Measurements from ENCODE around the gene TMEM100. TPM values are rescaled to one million over a fixed set of nuclear protein-coding genes. Genes with fewer than 3 reads are reported as not detected.

Gene TMEM100
- polyA plus RNA-seq, 1 donor from 2014 or later = not detected

DNA sequence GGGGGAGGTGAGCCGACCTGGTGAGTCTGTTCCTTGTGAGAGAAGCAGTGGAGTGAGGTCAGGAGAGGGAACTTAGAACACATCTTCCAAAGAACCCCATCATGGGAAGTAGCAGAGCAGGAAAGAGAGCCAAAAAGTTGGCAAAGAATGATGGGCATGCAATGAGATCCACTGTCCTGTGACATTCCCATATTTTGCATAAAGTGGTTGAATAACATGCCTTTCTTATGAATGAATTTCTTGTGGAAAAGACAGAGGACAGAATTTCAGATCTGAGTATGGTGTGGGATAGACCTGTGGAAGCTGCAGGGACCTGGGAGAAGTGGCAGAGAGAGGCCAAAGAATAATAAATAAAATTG, 41.3 kb downstream of the TMEM100 start:
- Histone ChIP-seq H3K27ac (ENCODE audit: low read length) (no peak overlapping the region), H3K9me3 (ENCODE audit: low read length) (no peaks in the 10 kb centered on the region), H2AFZ (ENCODE audit: low read depth, low read length) (no peak overlapping the region), H3K27me3 (ENCODE audit: insufficient read depth, low read depth, low read length) (no peaks in the 10 kb centered on the region), H3K36me3 (ENCODE audit: insufficient read depth, low read length) (no peaks in the 10 kb centered on the region), H3K4me2 (ENCODE audit: low read length) (no peak overlapping the region), H3F3A (ENCODE audit: insufficient read depth, low read length, poor library complexity, severe bottlenecking) (no peaks in the 10 kb centered on the region), H3K79me2 (replicated peaks; ENCODE audit: insufficient read depth, low read length) (no peaks in the 10 kb centered on the region), H3K4me3 (ENCODE audit: low read length) (no peak overlapping the region), H4K20me1 (ENCODE audit: insufficient read depth) (no peaks in the 10 kb centered on the region), H3K9ac (ENCODE audit: low read length) (no peak overlapping the region), H3K9me2 (ENCODE audit: insufficient read depth, low read length) (no peaks in the 10 kb centered on the region)
- TF ChIP-seq EZH2 (IDR thresholded peaks at IDR 0.05; ENCODE audit: borderline replicate concordance, insufficient read depth, low read length, poor library complexity, severe bottlenecking) = no peak
- TF ChIP-seq SMC3 (conservative IDR thresholded peaks at IDR 0.05; ENCODE audit: poor library complexity) = no peak
- TF ChIP-seq MXI1 (conservative IDR thresholded peaks at IDR 0.05; ENCODE audit: poor library complexity, severe bottlenecking) = no peak
- TF ChIP-seq, protein P1, sequence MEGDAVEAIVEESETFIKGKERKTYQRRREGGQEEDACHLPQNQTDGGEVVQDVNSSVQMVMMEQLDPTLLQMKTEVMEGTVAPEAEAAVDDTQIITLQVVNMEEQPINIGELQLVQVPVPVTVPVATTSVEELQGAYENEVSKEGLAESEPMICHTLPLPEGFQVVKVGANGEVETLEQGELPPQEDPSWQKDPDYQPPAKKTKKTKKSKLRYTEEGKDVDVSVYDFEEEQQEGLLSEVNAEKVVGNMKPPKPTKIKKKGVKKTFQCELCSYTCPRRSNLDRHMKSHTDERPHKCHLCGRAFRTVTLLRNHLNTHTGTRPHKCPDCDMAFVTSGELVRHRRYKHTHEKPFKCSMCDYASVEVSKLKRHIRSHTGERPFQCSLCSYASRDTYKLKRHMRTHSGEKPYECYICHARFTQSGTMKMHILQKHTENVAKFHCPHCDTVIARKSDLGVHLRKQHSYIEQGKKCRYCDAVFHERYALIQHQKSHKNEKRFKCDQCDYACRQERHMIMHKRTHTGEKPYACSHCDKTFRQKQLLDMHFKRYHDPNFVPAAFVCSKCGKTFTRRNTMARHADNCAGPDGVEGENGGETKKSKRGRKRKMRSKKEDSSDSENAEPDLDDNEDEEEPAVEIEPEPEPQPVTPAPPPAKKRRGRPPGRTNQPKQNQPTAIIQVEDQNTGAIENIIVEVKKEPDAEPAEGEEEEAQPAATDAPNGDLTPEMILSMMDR (IDR thresholded peaks at IDR 0.05; ENCODE audit: poor library complexity, severe bottlenecking) = no peak
- TF ChIP-seq TAF1 (IDR thresholded peaks at IDR 0.05; ENCODE audit: low read depth) = no peak
- no peak for TF ChIP-seq EP300 (conservative IDR thresholded peaks at IDR 0.05; ENCODE audit: poor library complexity, severe bottlenecking)
- TF ChIP-seq RAD21 (conservative IDR thresholded peaks at IDR 0.05) = no peak
- TF ChIP-seq POLR2AphosphoS5 (IDR thresholded peaks at IDR 0.05) = no peak
- TF ChIP-seq, protein P2, sequence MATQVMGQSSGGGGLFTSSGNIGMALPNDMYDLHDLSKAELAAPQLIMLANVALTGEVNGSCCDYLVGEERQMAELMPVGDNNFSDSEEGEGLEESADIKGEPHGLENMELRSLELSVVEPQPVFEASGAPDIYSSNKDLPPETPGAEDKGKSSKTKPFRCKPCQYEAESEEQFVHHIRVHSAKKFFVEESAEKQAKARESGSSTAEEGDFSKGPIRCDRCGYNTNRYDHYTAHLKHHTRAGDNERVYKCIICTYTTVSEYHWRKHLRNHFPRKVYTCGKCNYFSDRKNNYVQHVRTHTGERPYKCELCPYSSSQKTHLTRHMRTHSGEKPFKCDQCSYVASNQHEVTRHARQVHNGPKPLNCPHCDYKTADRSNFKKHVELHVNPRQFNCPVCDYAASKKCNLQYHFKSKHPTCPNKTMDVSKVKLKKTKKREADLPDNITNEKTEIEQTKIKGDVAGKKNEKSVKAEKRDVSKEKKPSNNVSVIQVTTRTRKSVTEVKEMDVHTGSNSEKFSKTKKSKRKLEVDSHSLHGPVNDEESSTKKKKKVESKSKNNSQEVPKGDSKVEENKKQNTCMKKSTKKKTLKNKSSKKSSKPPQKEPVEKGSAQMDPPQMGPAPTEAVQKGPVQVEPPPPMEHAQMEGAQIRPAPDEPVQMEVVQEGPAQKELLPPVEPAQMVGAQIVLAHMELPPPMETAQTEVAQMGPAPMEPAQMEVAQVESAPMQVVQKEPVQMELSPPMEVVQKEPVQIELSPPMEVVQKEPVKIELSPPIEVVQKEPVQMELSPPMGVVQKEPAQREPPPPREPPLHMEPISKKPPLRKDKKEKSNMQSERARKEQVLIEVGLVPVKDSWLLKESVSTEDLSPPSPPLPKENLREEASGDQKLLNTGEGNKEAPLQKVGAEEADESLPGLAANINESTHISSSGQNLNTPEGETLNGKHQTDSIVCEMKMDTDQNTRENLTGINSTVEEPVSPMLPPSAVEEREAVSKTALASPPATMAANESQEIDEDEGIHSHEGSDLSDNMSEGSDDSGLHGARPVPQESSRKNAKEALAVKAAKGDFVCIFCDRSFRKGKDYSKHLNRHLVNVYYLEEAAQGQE (IDR thresholded peaks at IDR 0.05; ENCODE audit: borderline replicate concordance) = no peak

DNA sequence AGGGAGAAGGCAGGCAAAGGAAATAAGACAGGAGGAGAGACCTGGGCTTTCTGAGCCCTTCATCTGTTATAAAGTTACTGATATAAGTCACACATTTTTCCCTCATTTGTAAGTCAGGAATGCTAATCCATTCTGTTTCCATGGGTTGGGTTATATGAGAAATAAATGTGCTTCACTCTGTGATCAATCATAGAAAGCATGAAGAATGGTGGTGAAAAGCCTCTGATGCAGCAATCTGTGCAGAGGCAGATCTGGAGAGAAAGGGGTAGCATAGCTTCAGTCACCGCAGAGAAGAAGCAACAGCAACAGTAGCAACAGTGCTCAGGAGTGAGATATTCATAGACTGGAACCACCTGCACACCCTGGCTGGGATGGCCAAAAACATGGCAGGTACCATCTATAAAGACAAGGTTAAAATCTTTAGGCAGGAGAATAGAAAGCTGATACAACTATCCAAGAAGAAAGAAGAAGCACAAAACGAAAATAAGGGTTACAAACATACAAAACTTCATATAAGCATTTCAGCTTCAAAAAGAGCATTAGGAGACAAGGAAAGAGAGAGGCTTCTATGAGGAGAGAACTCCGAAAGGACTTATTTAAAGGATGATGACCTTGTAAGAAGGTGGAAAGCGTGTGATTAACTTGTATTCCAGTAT, 41.9 kb downstream of the TMEM100 start:
- Histone ChIP-seq H3K27ac (ENCODE audit: low read length) (no peak overlapping the region), H3K9me3 (ENCODE audit: low read length) (no peaks in the 10 kb centered on the region), H3K79me2 (replicated peaks; ENCODE audit: insufficient read depth, low read length) (no peaks in the 10 kb centered on the region), H4K20me1 (ENCODE audit: insufficient read depth) (no peaks in the 10 kb centered on the region), H3K27me3 (ENCODE audit: insufficient read depth, low read depth, low read length) (no peaks in the 10 kb centered on the region), H3K4me3 (ENCODE audit: low read length) (no peak overlapping the region), H3K9ac (ENCODE audit: low read length) (no peak overlapping the region), H3K9me2 (ENCODE audit: insufficient read depth, low read length) (no peaks in the 10 kb centered on the region), H3F3A (ENCODE audit: insufficient read depth, low read length, poor library complexity, severe bottlenecking) (no peaks in the 10 kb centered on the region), H3K36me3 (ENCODE audit: insufficient read depth, low read length) (no peaks in the 10 kb centered on the region), H2AFZ (ENCODE audit: low read depth, low read length) (no peak overlapping the region), H3K4me2 (ENCODE audit: low read length) (no peak overlapping the region)
- TF ChIP-seq RAD21 (conservative IDR thresholded peaks at IDR 0.05) (no peak), POLR2AphosphoS5 (IDR thresholded peaks at IDR 0.05) (no peak), EZH2 (IDR thresholded peaks at IDR 0.05; ENCODE audit: borderline replicate concordance, insufficient read depth, low read length, poor library complexity, severe bottlenecking) (no peak), EP300 (conservative IDR thresholded peaks at IDR 0.05; ENCODE audit: poor library complexity, severe bottlenecking) (no peak), MXI1 (conservative IDR thresholded peaks at IDR 0.05; ENCODE audit: poor library complexity, severe bottlenecking) (no peak), SMC3 (conservative IDR thresholded peaks at IDR 0.05; ENCODE audit: poor library complexity) (no peak), TAF1 (IDR thresholded peaks at IDR 0.05; ENCODE audit: low read depth) (no peak)
- TF ChIP-seq, protein P2 (IDR thresholded peaks at IDR 0.05; ENCODE audit: borderline replicate concordance) = no peak
- TF ChIP-seq, protein P1 (IDR thresholded peaks at IDR 0.05; ENCODE audit: poor library complexity, severe bottlenecking) = no peak
